ENCODE measurements around the gene FAF2.

FAF2 gene

DNA sequence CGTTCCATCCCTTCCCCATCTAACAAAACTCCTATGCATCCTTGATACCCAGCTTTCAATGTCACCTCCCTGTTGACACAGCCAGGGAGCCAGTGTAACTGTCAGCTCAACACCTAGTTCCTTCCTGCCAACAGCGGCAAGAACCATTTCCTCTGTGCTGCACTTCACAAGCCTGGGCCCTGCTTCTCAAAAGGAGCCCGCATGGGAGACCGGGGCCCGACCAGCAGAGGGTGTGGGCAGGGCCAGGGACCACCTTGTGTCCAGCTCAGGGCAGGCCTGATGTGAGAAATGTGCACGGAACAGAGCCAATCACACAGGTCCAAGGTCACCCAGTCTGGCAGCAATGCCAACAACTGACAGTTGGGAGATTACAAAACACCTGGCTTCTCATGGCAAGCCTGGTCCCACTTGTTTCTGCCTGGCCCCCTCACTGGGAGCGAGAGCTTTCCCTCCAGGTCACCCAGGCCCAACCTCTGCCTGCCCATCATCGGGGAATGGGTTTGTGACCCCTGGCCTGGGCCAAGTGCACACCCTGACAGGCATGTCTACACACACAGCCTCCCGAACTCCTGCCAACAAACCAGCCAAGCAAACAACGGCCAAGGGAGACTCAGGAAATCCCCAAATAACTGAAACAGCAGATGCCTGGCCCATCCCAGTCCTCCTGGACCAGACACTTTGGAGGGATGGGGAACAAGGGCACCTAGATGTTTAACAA lies 85.9 kb downstream of the FAF2 start:
- DNase-seq, result no peak

- no peak for DNase-seq
These were observed 86.5 kb downstream of the FAF2 start for GRCh38 chr5:176534640-176535039.

DNA sequence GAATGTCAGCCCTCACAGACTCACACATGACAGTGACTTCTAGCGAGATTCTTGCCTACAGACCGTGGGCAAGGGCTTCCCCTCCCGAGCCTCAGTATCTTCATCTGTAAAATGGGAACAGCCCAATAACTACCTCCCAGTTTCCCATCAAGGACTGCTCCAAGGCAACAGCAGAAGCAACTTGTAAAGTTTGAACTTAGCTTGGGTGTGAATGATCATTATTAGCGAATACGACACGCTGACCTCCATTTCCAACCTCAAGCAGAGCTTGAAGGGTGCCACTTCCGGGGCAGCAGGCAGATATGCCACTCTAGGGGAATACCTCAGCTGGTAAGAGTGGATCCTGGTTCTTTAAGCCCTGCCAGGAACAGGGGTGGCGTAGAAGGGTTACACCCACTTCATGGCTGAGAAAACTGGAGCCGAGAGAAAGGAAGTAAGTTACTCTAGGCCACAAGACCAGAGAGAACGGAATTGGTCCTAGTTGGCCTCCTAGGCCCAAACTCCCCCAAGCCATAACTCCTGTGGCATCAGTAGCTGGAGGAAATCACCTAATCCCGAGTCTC lies 87.0 kb downstream of the FAF2 start:
- DNase-seq, result no peak

GRCh38 chr5:176535664-176536131 lies 87.5 kb downstream of the FAF2 start:
- DNase-seq, result peak in 1 of 2 experiments; percentile 21

GRCh38 chr5:176536132-176536901 lies 88.1 kb downstream of the FAF2 start:
- peak; percentile 29 to 67 for DNase-seq

- DNase-seq, result peak; percentile 83 to 95
These were observed 88.8 kb downstream of the FAF2 start, which contains the start of gene RNF44 for GRCh38 chr5:176536902-176537553. TSS of gene RNF44 (minus strand) at chr5:176537402. CDS start at chr5:176532472, 4,930 bp downstream.

GRCh38 chr5:176537554-176538229 lies 89.5 kb downstream of the FAF2 start:
- peak; percentile 94 to 97 for DNase-seq

GRCh38 chr5:176538230-176538988 lies 90.2 kb downstream of the FAF2 start:
- no peak for DNase-seq

DNA sequence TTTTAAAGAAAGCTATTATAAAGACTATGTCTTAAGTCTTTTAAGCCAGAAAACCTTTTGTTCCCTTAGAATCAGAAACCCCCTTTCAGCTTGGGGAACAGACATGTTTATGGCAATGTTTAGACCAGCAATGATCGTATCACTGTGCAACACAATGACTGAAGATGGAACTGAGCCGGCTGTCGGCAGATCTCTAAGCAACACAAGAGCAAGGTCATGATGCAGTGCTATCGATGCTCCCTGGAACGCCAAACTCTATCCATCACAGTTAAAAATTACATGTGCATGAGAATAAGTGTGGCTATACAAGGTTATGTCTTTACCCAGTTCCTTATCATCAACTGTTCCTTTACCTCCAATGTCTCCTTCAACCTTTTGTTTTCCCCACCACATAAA lies 90.8 kb downstream of the FAF2 start:
- no peak for DNase-seq

- no peak for DNase-seq
These were observed 92.3 kb downstream of the FAF2 start for GRCh38 chr5:176540476-176540899.

- DNase-seq, result no peak
These were observed 92.8 kb downstream of the FAF2 start for GRCh38 chr5:176540956-176541337.

DNA sequence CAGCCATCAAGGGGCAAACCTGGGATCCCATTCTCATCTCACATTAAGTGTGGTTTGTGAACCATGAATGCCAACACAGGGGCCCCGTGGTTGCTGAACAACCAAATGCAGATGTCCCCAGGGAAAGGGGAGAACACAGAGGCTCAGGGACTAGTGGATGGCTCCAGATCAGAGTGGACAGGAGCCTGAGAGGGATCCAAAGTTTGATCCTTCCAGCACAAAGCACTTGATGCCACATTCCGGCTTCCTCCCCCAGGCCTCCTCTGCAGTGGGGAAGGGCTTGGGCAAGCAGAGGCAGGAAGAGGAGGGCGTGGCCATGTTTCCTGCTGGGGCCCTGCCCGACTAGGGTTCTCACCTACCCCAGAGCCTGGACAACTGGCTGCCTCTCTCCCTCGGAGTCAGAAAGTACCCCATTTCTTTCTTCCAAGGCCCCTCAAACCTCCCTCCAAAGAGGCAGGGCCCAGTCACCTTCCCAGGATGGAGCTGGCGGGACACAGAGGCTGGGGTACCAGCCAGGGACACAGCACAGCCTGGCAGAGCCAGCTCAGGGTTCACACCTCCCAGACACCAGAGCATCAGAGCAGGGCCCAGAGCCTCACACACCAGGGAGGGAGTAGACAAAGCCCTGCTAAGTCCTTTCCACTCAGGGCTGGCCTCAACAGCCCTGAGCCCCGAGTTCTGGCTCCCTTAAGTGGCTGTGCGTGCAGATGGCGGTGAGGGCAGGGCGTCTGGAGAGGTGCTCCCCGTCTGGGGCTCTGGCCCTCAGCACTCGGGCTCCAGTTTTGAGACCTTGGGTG lies 93.4 kb downstream of the FAF2 start:
- DNase-seq, result peak in 1 of 2 experiments; percentile 64

GRCh38 chr5:176542135-176542595 lies 94.0 kb downstream of the FAF2 start:
- DNase-seq, result no peak

- DNase-seq, result peak in 1 of 2 experiments; percentile 75
These were observed 94.6 kb downstream of the FAF2 start for GRCh38 chr5:176542596-176543427.

DNA sequence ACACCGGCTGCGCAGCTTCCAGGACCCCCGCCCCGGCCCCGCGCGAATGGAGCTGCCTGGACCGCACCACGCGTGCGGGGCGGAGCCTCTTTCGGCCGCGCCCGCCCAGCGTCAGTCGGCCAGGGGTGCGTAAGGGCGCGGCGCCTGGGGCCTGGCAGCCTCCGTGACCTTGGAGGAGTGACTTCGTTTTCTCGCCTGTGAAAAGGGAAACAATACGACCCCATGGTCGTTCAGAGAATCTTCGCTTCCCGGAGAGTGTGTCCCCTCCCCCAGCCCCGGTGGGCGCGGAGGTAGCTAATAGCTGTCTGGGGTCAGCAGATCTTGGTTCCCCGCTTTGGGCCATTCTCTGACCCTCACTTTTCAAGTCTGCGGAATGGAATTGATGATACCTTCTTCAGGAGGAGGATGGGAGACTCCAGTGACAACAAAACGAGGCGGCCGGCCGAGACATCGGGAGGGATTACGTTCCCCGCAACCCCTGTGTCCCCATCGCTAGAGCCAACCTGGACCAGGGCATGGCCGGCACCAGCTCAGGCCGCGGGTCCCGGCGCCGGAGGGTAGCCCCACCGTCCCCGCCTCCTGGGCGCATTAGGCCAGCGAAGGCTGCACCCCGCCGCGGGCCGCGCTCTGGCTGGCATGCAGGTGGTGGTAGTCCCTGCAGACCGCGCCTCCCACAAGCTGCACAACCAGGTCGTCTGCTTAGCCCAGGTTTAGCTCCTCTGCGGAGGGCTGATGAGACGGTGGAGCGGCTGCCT lies 95.4 kb downstream of the FAF2 start:
- DNase-seq, result peak; percentile 44 to 81

DNA sequence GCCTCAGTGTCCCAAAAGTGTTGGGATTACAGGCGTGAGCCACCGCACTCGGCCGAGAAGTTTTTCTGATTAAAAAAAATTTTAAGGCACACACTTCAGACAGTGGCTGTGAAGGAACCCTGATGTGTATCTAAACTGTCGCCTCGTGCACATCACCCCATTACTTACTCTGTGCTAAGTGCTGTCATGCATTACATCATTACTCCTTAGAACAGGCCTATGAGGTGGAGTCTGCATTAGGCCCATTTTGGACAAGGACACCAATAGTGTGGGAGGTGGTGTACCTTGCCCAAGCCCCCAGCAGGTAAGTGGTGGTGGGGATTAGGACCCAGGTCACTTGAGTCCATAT lies 97.2 kb downstream of the FAF2 start:
- no peak for DNase-seq

- no peak for DNase-seq
These were observed 97.7 kb downstream of the FAF2 start for GRCh38 chr5:176545737-176546509.

GRCh38 chr5:176547802-176548201 lies 99.6 kb downstream of the FAF2 start:
- DNase-seq, result no peak

All from NCI-H526 (cell line).